A549 (cell line): Measurements from ENCODE around the gene PTOV1. TPM values are rescaled to one million over a fixed set of nuclear protein-coding genes. Genes with fewer than 3 reads are reported as not detected.

ENCODE experiments used
- ATAC-seq, 2 experiments: fragments of 200-7000 bp in 1 of 2; fragments of >200 bp in 1 of 2; cut with Nextera tagmentation in 1 of 2; cut with Tn5 transposase in 1 of 2; 3 replicates each; pipeline versions ENCODE4 v1.8.0 to v1.9.1; 2018 to 2020; ENCODE audit warnings: mild to moderate bottlenecking in 1 of 2, moderate library complexity in 1 of 2
- CTCF ChIA-PET: fragments of 300-600 bp; sonication (Branson Sonifier 250); formaldehyde crosslinking; extraction: SDS; loops from one replicate; lab custom pipeline; 2021; ENCODE audit warnings: antibody characterized with exemption, inconsistent platforms; lab: Yijun Ruan, JAX
- POLR2A ChIA-PET: fragments of 350-600 bp; formaldehyde crosslinking; extraction: SDS; loops from one replicate; lab custom pipeline; 2021; ENCODE audit warnings: antibody characterized with exemption, inconsistent platforms; lab: Yijun Ruan, JAX
- DNase-seq, 2 experiments: peaks; one replicate each; pipeline versions ENCODE4 v3.0.0 to v3.0.0-alpha.2; 2011 to 2016; ENCODE audit warnings: low read depth in 1 of 2, low spot score in 1 of 2
- FAIRE-seq: peaks from 2 replicates; lab custom pipeline; 2011; peaks lifted over from hg19 to GRCh38; lab: Jason Lieb, UNC
- H3K27ac ChIP-seq, 2 experiments: fragments of >200 bp; sonication (Bioruptor Twin); formaldehyde crosslinking; 3 replicates each; pipeline ENCODE4 v1.5.1; 2016 to 2017
- H3K4me1 ChIP-seq: fragments of >200 bp; sonication (Bioruptor Twin); formaldehyde crosslinking; 3 replicates; pipeline ENCODE4 v1.6.1; 2016
- H3K4me2 ChIP-seq: fragments of >200 bp; sonication (Bioruptor Twin); formaldehyde crosslinking; 3 replicates; pipeline ENCODE4 v1.6.1; 2016
- H3K4me3 ChIP-seq: fragments of >200 bp; sonication (Bioruptor Twin); formaldehyde crosslinking; 3 replicates; pipeline ENCODE4 v1.5.1; 2016
- H3K9me3 ChIP-seq: fragments of >200 bp; sonication (Bioruptor Twin); formaldehyde crosslinking; 3 replicates; pipeline ENCODE4 v1.6.1; 2016
- BCL3 ChIP-seq: fragments of >200 bp; sonication (Bioruptor Twin); formaldehyde crosslinking; IDR thresholded peaks from 3 replicates; pipeline ENCODE4 v1.6.1; 2016
- CHD2 ChIP-seq: fragments of 150-350 bp; IDR thresholded peaks from 2 replicates; pipeline ENCODE4 v1.6.1; 2014; ENCODE audit warnings: low read length; ENCODE audit not compliant: partially characterized antibody
- CHD4 ChIP-seq: fragments of 200-600 bp; sonication (generic); IDR thresholded peaks from 2 replicates; pipeline ENCODE4 v1.6.1; 2016; ENCODE audit warnings: antibody characterized with exemption, mild to moderate bottlenecking, borderline replicate concordance
- EP300 ChIP-seq, 2 experiments: fragments of >200 bp; sonication (Bioruptor Twin); formaldehyde crosslinking; IDR thresholded peaks; 2 replicates in 1 of 2; 3 replicates in 1 of 2; pipeline ENCODE4 v1.6.1; 2016 to 2017
- FOXS1 ChIP-seq: fragments of 250-450 bp; sonication (Bioruptor Pico); IDR thresholded peaks from 2 replicates; pipeline ENCODE4 v1.5.0; 2020; ENCODE audit warnings: mild to moderate bottlenecking, moderate library complexity
- HMGXB4 ChIP-seq: fragments of 250-450 bp; sonication (Bioruptor Pico); IDR thresholded peaks from 2 replicates; pipeline ENCODE4 v1.5.0; 2021; ENCODE audit warnings: mild to moderate bottlenecking, moderate library complexity, borderline replicate concordance
- HOXB13 ChIP-seq: fragments of 250-450 bp; sonication (Bioruptor Pico); IDR thresholded peaks from 2 replicates; pipeline ENCODE4 v1.5.0; 2020; ENCODE audit warnings: low read depth, mild to moderate bottlenecking, moderate library complexity
- KDM1A ChIP-seq: fragments of 200-600 bp; sonication (generic); IDR thresholded peaks from 2 replicates; pipeline ENCODE4 v1.6.1; 2016; ENCODE audit warnings: low read depth, mild to moderate bottlenecking
- KDM5A ChIP-seq: fragments of 200-600 bp; sonication (generic); IDR thresholded peaks from 2 replicates; pipeline ENCODE4 v1.6.1; 2016; ENCODE audit warnings: antibody characterized with exemption, mild to moderate bottlenecking
- MAFK ChIP-seq: fragments of 450-650 bp; IDR thresholded peaks from 2 replicates; pipeline ENCODE4 v1.6.1; 2014; ENCODE audit not compliant: partially characterized antibody
- MAX ChIP-seq: IDR thresholded peaks from 2 replicates; pipeline ENCODE4 v1.6.1; 2012
- MYC ChIP-seq: IDR thresholded peaks from 2 replicates; pipeline ENCODE4 v1.6.1; 2012; ENCODE audit warnings: mild to moderate bottlenecking, inconsistent platforms, low read length, improper control_type of control experiment, borderline replicate concordance
- NFE2L2 ChIP-seq: fragments of 150-350 bp; conservative IDR thresholded peaks from 2 replicates; pipeline ENCODE4 v1.6.1; 2014; ENCODE audit warnings: low read length
- PHF8 ChIP-seq: fragments of 200-600 bp; sonication (generic); IDR thresholded peaks from 2 replicates; pipeline ENCODE4 v1.6.1; 2016; ENCODE audit warnings: low read depth, mild to moderate bottlenecking, antibody characterized with exemption, moderate library complexity, borderline replicate concordance
- POLR2A ChIP-seq: IDR thresholded peaks from 2 replicates; pipeline ENCODE4 v1.6.1; 2012; ENCODE audit warnings: mild to moderate bottlenecking, low read length
- POLR2AphosphoS2 ChIP-seq: conservative IDR thresholded peaks from 2 replicates; pipeline ENCODE4 v1.6.1; 2012; ENCODE audit warnings: low read length, improper control_type of control experiment, inconsistent platforms
- RARB ChIP-seq: fragments of 250-450 bp; sonication (Bioruptor Pico); IDR thresholded peaks from 2 replicates; pipeline ENCODE4 v1.8.0; 2021; ENCODE audit warnings: mild to moderate bottlenecking, moderate library complexity
- ZSCAN20 ChIP-seq: fragments of 250-450 bp; sonication (Bioruptor Pico); IDR thresholded peaks from 2 replicates; pipeline ENCODE4 v1.8.0; 2022; ENCODE audit warnings: mild to moderate bottlenecking, moderate library complexity
- WGBS: methylation state at CpG from one replicate; pipeline ENCODE4 v1.1.6; 2017; ENCODE audit errors: missing lambda C conversion rate; 5-methylcytosine and 5-hydroxymethylcytosine counted together
- polyA plus RNA-seq, 4 experiments: library from polyadenylated mRNA; depleted of rRNA in 3 of 4; stranded (reverse); fragments of >200 nt; fragmentation: RNase III in 1 of 4; extraction: RNeasy Plus Mini Kit Qiagen cat#74134 plus additional on column Dnase treatment in 1 of 4; gene quantifications; 2 replicates in 3 of 4; 3 replicates in 1 of 4; pipeline ENCODE4 v1.2.3, GENCODE V29; 2011 to 2017

Gene PTOV1
- polyA plus RNA-seq, 2 of the 4 experiments (the other 2 are of a cell fraction), result 27.7 to 147 TPM

- H3K27ac ChIP-seq, result peak overlapping the region in 1 of 2 experiments; percentile 8; a peak in 1 of 6 replicates
- ATAC-seq, result no peak
- TF ChIP-seq NFE2L2 (no peak), CHD2 (peak; percentile 4)
- POLR2A ChIA-PET, result interaction anchor here (1.5 kb wide), 1 partner anchor 10 kb away, joined by 4 read pairs; no protein-coding TSS in a partner anchor
- CTCF ChIA-PET, result interaction anchor here (0.7 kb wide), 1 partner anchor 12 kb away, joined by 3 read pairs; no protein-coding TSS in a partner anchor
- H3K4me2 ChIP-seq, result no peak overlapping the region
- WGBS, result 70% methylated on average over 16 of the region's 17 CpGs
- peaks cover 37% of the 10 kb centered on the region for H3K4me1 ChIP-seq
- FAIRE-seq, result no peak
- no peak overlapping the region for H3K4me3 ChIP-seq
- no peak for DNase-seq
- no peaks in the 10 kb centered on the region for H3K9me3 ChIP-seq
Observed at GRCh38 chr19:49860336-49861102, 9.6 kb downstream of the PTOV1 start.

GRCh38 chr19:49861107-49861506, 10.1 kb downstream of the PTOV1 start:
- TF ChIP-seq HMGXB4 (CRISPR knock-in tag) (no peak), FOXS1 (no peak), EP300 (IDR thresholded peaks at IDR 0.05) (no peak), HOXB13 (CRISPR knock-in tag) (no peak), MYC (no peak), POLR2AphosphoS2 (no peak), CHD4 (no peak), POLR2A (no peak), KDM5A (no peak), BCL3 (no peak), MAFK (no peak), RARB (CRISPR knock-in tag) (no peak), MAX (no peak), PHF8 (no peak), ZSCAN20 (CRISPR knock-in tag) (no peak)
- FAIRE-seq, result no peak
- WGBS, result 41% methylated on average over 10 of the region's 13 CpGs
- no peak overlapping the region for H3K4me2 ChIP-seq
- DNase-seq, result peak in 1 of 2 experiments; percentile 63
- peak in 1 of 2 experiments; percentile 5; a peak in 3 of 6 replicates for ATAC-seq
- H3K9me3 ChIP-seq, result no peaks in the 10 kb centered on the region
- peaks cover 43% of the 10 kb centered on the region for H3K4me1 ChIP-seq
- ChIA-PET POLR2A (interaction anchor here (1.5 kb wide), 1 partner anchor 11 kb away, joined by 4 read pairs; no protein-coding TSS in a partner anchor), CTCF (interaction anchor here (0.7 kb wide), 1 partner anchor 11 kb away, joined by 3 read pairs; no protein-coding TSS in a partner anchor)
- H3K4me3 ChIP-seq, result no peak overlapping the region
- 0 out of 6 replicates have a peak overlapping the region, but pooled peaks of 1 of the 2 experiments have one; percentile 1 for H3K27ac ChIP-seq

GRCh38 chr19:49861541-49862378, 10.8 kb downstream of the PTOV1 start:
- ChIA-PET POLR2A (interaction anchor here (0.6 to 1.5 kb wide), 3 partner anchors 11 to 187 kb away, joined by 3 to 5 read pairs (median 4); partner anchors contain the start of gene PTOV1), CTCF (interaction anchor here (0.9 kb wide), 1 partner anchor 36 kb away, joined by 3 read pairs; no protein-coding TSS in a partner anchor)
- FAIRE-seq, result no peak
- H3K9me3 ChIP-seq, result no peaks in the 10 kb centered on the region
- 90% methylated on average over 44 of the region's 60 CpGs for WGBS
- DNase-seq, result no peak
- ATAC-seq, result no peak
- TF ChIP-seq KDM1A (no peak), POLR2AphosphoS2 (peak; percentile 7; the same call in 1 of the 2 replicates)
- no peak overlapping the region for H3K4me2 ChIP-seq
- H3K4me1 ChIP-seq, result peaks cover 47% of the 10 kb centered on the region
- H3K27ac ChIP-seq, result no peak overlapping the region
- no peak overlapping the region for H3K4me3 ChIP-seq
